ENCODE measurements around the gene KAZN. TPM values are rescaled to one million over a fixed set of nuclear protein-coding genes. Genes with fewer than 3 reads are reported as not detected.

KAZN gene
- total RNA-seq, 1 experiment from 2014 or later = 6.9 TPM

DNA sequence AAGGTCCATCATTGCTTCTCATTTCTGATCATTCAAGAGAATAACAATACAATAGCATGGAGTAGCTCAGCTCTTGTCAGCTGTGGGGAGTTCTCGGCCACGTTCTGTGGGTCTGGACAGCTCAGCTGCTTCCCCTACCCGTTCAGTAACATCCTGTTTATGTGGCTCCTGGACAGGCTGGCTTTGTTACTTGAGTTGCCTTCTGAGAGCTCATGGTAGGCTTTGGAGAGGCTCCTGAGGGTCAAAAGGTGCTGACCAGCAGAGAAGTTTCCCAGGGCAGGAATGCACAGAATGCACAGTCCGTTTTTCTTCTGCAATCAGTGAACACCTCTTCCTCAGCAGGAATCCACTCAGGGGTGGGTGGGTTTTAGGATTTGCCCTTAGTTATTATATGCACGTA, 36.0 kb downstream of the KAZN start:
- H3K4me3 ChIP-seq (ENCODE audit: insufficient read depth, low read depth, low read length) = no peak overlapping the region
- H3K36me3 ChIP-seq (replicated peaks; ENCODE audit: control insufficient read depth, insufficient read depth, low read length) = no peaks in the 10 kb centered on the region
- no peak for DNase-seq
- H3K27me3 ChIP-seq (ENCODE audit: control insufficient read depth, insufficient read depth, low read length) = no peaks in the 10 kb centered on the region

DNA sequence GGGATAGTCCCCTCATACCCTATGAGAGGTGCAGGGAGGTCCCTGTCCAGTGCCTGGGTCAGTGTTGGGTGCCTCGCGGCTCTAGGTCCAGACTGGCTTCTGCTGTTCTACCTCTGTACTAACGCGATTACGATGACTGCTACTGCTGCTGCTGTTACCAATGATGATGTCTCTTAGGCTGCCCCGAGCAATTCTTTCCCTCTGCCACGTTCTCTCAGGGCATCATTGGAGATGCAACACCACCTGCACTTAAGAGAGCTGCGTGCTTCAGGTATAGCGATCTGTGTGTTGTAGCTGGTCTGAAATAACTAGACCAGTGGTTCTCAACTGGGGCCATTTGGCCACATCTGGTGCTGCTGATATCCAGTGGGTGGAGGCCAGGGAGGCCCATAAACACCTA, 36.9 kb downstream of the KAZN start:
- Histone ChIP-seq H3K4me3 (ENCODE audit: insufficient read depth, low read depth, low read length) (no peak overlapping the region), H3K36me3 (replicated peaks; ENCODE audit: control insufficient read depth, insufficient read depth, low read length) (no peaks in the 10 kb centered on the region), H3K27me3 (ENCODE audit: control insufficient read depth, insufficient read depth, low read length) (no peaks in the 10 kb centered on the region)

DNA sequence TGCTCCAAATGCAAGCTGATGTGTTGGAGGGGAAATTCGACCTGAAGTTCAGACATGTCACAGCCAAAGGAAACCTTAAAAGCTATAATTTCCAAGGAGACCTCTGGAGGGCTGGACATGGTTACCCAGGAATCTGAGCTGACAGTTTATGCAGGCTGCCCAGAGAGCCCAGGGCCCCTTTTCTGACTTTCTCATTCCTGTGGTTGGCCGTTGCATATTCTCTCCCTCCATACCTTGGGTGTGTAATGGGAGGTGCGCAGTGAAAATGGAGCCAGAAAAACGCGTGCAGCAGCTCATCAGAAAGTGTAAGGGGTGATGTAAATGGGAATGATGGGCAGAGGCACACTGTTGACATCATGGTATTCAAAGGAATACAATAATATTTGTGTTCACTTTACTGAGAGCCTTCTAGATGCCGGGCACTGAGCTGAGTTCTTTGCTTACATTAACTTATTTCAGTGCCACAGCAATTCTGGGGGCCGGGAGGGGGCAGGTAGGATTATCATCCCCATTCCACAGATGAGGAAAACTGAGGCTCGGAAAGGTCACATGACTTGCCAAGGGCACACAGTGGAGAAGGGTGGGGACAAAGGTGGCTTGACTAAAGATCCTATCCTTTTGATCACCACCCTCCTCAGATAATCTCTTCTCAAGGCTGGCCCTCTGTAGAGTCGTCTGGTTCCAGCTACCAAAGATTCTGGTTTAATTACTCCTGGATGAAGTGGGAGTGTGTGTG, 38.6 kb downstream of the KAZN start:
- Histone ChIP-seq H3K36me3 (replicated peaks; ENCODE audit: control insufficient read depth, insufficient read depth, low read length) (no peaks in the 10 kb centered on the region), H3K4me3 (ENCODE audit: insufficient read depth, low read depth, low read length) (no peak overlapping the region), H3K27me3 (ENCODE audit: control insufficient read depth, insufficient read depth, low read length) (no peaks in the 10 kb centered on the region)
- no peak for DNase-seq

More for the DNA sequence above, 36.9 kb downstream of the KAZN start:
- DNase-seq = no peak

DNA sequence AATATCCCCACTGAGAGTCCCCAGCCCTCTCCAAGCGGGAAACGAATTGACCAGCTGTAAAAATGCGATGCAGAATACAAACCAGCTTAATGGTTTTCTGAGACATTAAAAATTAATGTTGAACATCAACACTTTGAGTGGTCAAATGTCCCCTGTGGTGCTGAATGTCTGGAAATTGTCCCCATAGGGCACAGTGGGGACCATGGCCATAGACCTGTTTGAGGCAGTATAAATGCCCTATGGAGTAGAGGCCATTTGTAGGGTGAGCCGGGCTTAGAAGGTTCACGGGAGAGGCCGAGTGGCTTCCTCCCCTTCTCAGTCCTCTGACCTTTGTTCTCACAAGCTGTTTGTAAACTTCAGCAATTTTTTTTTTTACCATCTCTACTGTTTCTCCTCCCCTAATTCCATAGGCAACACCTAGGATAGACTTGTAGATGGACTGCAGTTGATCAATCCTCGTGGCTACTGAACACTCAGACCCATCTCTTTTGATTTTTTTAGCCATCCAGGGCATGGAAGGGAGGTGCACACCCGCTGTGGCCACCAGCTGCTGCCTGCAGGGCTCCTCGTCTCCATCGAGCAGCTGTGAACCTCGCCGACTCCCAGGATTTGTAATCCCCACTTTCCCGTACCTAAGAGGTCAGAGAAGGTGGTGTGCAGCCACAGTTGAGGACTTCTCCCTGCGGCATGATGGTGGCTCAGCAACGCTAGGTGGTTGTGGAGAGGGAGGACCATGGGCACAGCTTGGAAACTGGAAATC, 41.0 kb downstream of the KAZN start:
- H3K4me3 ChIP-seq (ENCODE audit: insufficient read depth, low read depth, low read length) = no peak overlapping the region
- no peaks in the 10 kb centered on the region for H3K36me3 ChIP-seq (replicated peaks; ENCODE audit: control insufficient read depth, insufficient read depth, low read length)
- H3K27me3 ChIP-seq (ENCODE audit: control insufficient read depth, insufficient read depth, low read length) = no peaks in the 10 kb centered on the region
- DNase-seq = no peak

DNA sequence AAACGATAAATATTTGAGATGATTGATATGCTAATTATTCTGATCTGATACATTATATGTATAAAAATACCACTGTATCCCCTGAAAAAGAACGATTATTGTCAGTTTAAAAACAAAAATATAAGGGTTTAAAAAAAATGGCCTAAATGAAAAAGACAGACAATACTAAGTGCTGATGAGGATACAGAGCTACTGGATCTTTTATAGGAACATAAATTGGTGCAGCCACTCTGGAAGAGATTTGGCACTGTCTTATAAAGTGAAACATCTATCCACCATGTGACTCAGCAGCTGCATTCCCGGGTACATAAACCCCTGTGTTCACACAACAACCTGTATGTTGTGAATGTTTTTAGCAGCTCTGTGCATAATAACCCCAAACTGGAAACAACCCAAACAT, 44.2 kb downstream of the KAZN start:
- Histone ChIP-seq H3K4me3 (ENCODE audit: insufficient read depth, low read depth, low read length) (no peak overlapping the region), H3K36me3 (replicated peaks; ENCODE audit: control insufficient read depth, insufficient read depth, low read length) (no peaks in the 10 kb centered on the region), H3K27me3 (ENCODE audit: control insufficient read depth, insufficient read depth, low read length) (no peaks in the 10 kb centered on the region)
- DNase-seq = no peak

DNA sequence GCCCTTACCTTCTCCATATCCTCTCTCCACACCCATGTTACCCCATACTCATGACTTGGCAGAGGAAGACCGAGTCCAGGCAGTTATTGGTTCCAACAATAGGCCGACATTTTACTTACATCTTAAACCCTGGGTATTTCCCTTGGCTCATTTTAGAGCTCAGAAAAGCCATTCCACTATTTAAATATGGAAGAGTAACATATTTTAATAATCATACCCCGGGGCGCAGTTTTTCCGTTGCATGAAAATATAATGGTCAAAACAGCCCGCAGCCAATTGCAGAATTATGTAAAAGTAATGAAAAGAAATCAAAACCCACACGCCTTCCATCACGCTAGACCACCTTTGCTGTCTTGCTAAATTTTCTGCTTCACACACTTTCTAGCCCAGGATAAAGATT, 48.5 kb downstream of the KAZN start:
- H3K36me3 ChIP-seq (replicated peaks; ENCODE audit: control insufficient read depth, insufficient read depth, low read length) = no peaks in the 10 kb centered on the region
- H3K27me3 ChIP-seq (ENCODE audit: control insufficient read depth, insufficient read depth, low read length) = no peaks in the 10 kb centered on the region
- no peak for DNase-seq
- no peak overlapping the region for H3K4me3 ChIP-seq (ENCODE audit: insufficient read depth, low read depth, low read length)

DNA sequence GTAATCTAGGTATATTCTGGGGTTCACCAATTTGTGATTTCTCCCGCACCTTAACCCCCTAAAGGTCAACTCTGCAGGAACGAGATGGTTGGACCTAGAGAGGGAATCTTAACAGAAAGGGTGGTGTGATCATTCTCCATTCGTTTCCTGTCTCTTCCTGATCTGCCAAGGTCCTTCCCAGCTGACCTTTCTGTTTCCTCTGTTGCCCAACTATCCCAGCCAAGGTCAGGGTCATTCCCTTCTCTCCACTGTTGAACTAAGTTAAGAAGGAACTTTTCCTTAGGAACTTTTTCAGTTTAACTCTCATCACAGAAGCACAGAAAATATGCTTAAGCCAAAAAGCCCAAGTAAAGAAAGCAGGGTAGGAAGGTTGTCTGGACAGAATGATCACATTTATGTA, 49.3 kb downstream of the KAZN start:
- no peaks in the 10 kb centered on the region for H3K27me3 ChIP-seq (ENCODE audit: control insufficient read depth, insufficient read depth, low read length)
- no peak overlapping the region for H3K4me3 ChIP-seq (ENCODE audit: insufficient read depth, low read depth, low read length)
- no peak for DNase-seq
- H3K36me3 ChIP-seq (replicated peaks; ENCODE audit: control insufficient read depth, insufficient read depth, low read length) = no peaks in the 10 kb centered on the region

DNA sequence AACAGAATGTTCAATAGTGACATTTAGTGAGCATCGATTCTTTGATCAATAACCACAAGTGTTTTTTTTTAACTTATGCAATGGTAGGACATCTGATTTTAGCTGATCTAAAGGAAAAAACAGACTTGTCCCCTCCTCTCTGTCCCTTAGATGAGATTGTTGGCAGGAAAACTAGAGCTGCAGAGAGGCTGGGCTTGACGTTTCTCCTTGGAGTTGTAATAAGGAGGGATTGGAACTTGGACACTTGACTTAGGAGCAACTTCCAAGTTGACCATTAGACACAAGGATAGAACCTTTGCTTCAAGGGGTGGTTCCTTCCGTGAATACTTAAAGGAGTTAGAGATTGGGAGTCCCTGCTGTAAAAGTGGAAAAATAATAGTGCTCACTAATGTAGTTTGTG, 49.9 kb downstream of the KAZN start:
- Histone ChIP-seq H3K4me3 (ENCODE audit: insufficient read depth, low read depth, low read length) (no peak overlapping the region), H3K27me3 (ENCODE audit: control insufficient read depth, insufficient read depth, low read length) (no peaks in the 10 kb centered on the region), H3K36me3 (replicated peaks; ENCODE audit: control insufficient read depth, insufficient read depth, low read length) (no peaks in the 10 kb centered on the region)
- no peak for DNase-seq

DNA sequence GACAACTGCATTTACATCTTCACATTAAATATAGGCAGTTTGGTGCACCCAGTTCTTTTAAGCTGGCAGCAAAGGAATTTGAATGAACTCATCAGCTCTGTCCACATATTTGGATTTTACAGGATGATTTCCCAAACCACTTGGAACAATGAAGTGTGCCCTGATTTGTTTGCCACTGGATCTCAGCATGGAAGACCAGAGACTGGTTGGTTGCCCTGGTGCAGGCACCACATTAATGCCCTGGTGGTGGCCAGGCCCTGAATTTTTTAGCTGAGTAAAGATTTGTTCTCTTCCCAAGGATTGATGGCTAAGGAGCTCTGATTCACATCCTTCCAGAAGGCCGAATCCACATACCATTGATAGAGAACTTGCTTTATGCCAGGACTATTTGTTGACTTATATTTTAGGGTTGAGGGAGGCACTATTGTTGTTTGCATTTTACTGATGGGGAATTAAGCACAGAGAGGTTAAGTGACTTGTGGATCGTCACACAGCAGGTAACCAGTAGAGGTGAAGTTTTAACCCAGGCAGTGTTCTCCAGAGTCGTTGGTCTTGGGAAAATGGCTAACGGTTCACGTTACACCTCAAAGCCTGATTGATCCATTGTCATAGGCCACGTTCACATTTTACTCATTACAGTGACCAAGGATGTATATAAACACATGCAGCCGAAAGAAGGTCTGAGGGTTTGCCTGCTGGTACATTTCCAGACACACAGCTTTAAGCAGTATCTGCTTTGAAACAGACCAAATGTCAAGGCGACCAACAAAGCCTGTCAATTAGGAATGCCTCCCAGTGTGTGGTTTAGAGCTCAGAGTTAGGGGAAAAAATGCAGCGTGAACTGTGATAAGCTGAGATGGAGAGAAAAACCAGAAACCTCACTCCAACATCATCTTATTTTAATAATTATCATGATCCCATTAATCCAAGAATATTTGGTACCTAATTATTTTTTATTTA, 50.7 kb downstream of the KAZN start:
- Histone ChIP-seq H3K4me3 (ENCODE audit: insufficient read depth, low read depth, low read length) (no peak overlapping the region), H3K27me3 (ENCODE audit: control insufficient read depth, insufficient read depth, low read length) (no peaks in the 10 kb centered on the region), H3K36me3 (replicated peaks; ENCODE audit: control insufficient read depth, insufficient read depth, low read length) (no peaks in the 10 kb centered on the region)
- no peak for DNase-seq

DNA sequence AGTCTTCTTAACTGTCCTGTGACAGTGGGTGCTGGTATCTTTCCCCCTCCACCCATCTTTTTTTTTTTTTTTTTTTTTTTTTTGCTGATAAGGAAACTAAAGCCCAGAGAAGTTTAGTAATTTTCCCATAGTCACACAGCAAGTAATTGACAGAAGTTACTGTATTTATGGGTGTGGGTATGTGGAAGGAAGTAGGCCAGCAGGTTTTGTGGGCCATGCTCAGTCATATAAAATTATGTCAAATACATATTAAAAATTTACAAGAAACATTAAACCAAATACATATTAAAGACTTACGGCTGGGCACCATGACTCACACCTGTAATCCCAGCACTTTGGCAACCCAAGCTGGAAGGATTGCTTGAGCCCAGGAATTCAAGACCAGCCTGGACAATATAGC, 51.5 kb downstream of the KAZN start:
- Histone ChIP-seq H3K36me3 (replicated peaks; ENCODE audit: control insufficient read depth, insufficient read depth, low read length) (no peaks in the 10 kb centered on the region), H3K27me3 (ENCODE audit: control insufficient read depth, insufficient read depth, low read length) (no peaks in the 10 kb centered on the region), H3K4me3 (ENCODE audit: insufficient read depth, low read depth, low read length) (no peak overlapping the region)
- DNase-seq = no peak

DNA sequence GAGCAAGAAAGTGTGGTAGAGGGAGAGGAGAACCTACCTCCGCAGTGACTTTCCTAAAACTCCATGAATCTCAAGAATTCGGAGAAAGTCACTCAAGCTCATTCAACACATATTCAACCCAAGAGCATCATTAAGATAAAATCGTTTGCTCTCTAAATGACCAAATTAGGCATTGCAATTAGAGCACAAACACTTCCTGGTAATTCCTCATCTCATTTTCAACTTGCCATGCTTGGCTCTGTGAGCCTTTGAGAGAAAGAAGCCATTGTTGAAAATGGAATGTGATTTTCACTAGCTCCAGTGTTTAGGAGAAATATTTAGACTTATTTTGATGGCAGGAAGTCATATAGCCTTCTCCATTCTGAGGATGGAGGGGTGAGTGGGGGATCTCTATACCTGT, 52.5 kb downstream of the KAZN start:
- no peak for DNase-seq
- Histone ChIP-seq H3K36me3 (replicated peaks; ENCODE audit: control insufficient read depth, insufficient read depth, low read length) (no peaks in the 10 kb centered on the region), H3K4me3 (ENCODE audit: insufficient read depth, low read depth, low read length) (no peak overlapping the region), H3K27me3 (ENCODE audit: control insufficient read depth, insufficient read depth, low read length) (no peaks in the 10 kb centered on the region)

DNA sequence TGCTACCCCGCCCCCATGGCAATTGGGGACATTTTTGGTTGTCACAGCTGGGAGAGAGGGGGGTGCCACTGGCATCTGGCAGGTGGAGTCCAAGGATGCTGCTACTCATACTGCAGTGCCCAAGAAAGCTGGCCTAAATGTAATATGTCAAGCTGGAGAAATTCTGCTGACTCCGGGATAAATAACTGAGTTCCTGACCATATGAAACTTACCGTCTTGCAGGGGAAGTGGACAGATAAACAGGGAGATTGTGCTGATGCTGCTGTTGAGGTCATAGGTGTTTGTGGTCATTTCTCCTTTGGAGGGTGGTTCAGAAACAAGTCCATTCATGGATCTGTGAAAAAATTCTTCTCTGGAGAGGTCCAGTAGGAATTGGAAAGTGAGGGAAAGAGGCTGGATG, 54.4 kb downstream of the KAZN start:
- DNase-seq = no peak
- Histone ChIP-seq H3K4me3 (ENCODE audit: insufficient read depth, low read depth, low read length) (no peak overlapping the region), H3K27me3 (ENCODE audit: control insufficient read depth, insufficient read depth, low read length) (no peaks in the 10 kb centered on the region), H3K36me3 (replicated peaks; ENCODE audit: control insufficient read depth, insufficient read depth, low read length) (no peaks in the 10 kb centered on the region)

DNA sequence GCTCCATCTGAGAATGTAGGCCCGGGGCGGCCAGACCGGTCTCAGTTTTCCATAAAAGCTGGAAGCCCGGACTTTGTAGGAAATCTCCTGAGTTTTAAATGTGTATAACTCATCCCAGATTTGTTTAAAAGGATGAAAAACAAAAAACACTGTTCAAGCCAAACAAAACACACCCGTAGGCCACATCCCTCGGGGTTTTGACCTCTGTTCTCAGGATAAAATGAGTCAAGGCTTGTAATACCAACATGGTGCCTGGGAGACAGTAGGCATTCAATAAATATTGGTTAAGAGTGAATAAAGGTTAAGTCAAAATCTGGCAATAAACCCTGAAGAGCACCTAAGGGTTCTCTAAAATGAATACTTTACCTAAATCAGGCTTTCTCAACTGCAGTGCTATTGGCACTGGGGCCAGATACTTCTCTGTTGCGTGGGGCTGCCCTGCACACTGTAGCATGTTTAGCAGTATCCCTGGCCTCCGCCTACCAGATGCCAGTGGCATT, 55.0 kb downstream of the KAZN start:
- DNase-seq = no peak
- no peaks in the 10 kb centered on the region for H3K36me3 ChIP-seq (replicated peaks; ENCODE audit: control insufficient read depth, insufficient read depth, low read length)
- H3K27me3 ChIP-seq (ENCODE audit: control insufficient read depth, insufficient read depth, low read length) = no peaks in the 10 kb centered on the region

DNA sequence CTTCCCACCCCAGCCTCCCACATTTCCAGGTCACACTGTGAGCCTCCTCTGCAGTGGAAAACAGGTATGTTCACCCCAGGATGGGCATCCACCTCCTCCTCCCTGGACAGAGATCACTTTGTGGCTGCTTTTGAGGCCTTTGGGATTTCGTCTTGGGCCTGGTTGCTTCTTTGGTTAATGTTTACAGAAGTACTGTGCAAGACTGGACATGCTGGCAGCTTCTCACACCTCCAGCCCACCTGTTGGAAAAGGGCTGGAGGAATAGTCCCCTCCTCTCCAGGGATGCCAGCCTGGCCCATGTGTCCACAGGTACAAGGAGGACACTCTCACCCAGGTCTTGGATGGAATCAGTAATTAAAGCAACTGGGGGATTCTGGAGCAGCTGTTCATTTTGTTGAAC, 56.1 kb downstream of the KAZN start:
- Histone ChIP-seq H3K36me3 (replicated peaks; ENCODE audit: control insufficient read depth, insufficient read depth, low read length) (no peaks in the 10 kb centered on the region), H3K4me3 (ENCODE audit: insufficient read depth, low read depth, low read length) (no peak overlapping the region)
- no peak for DNase-seq

More for the DNA sequence above, 55.0 kb downstream of the KAZN start:
- no peak overlapping the region for H3K4me3 ChIP-seq (ENCODE audit: insufficient read depth, low read depth, low read length)

More for the DNA sequence above, 56.1 kb downstream of the KAZN start:
- H3K27me3 ChIP-seq (ENCODE audit: control insufficient read depth, insufficient read depth, low read length) = no peaks in the 10 kb centered on the region
